OCI-LY1 (cell line): Measurements from ENCODE around the gene PCDHA6.

Source experiments
- EZH2 ChIP-seq: fragments of 200-600 bp; sonication (generic), shearing (Covaris generic); IDR thresholded peaks from 2 replicates; pipeline ENCODE4 v1.8.0; 2017; ENCODE audit warnings: borderline replicate concordance, mixed run types, mild to moderate bottlenecking, antibody characterized with exemption, low read length, moderate library complexity, mixed read lengths
- TF ChIP-seq, protein P1 (sequence below): fragments of 200-600 bp; sonication (generic), shearing (Covaris generic); IDR thresholded peaks from 2 replicates; pipeline ENCODE4 v1.5.1; 2017; ENCODE audit warnings: mild to moderate bottlenecking, antibody characterized with exemption, low read length, moderate library complexity, mixed read lengths

DNA sequence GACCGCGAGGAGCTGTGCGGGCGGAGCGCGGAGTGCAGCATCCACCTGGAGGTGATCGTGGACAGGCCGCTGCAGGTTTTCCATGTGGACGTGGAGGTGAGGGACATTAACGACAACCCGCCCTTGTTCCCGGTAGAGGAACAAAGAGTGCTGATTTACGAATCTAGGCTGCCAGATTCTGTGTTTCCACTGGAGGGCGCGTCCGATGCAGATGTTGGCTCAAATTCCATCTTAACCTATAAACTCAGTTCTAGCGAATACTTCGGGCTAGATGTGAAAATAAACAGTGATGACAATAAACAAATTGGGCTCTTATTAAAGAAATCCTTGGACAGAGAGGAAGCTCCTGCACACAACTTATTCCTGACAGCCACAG lies 590 bp downstream of the PCDHA6 start:
- TF ChIP-seq, protein P1, sequence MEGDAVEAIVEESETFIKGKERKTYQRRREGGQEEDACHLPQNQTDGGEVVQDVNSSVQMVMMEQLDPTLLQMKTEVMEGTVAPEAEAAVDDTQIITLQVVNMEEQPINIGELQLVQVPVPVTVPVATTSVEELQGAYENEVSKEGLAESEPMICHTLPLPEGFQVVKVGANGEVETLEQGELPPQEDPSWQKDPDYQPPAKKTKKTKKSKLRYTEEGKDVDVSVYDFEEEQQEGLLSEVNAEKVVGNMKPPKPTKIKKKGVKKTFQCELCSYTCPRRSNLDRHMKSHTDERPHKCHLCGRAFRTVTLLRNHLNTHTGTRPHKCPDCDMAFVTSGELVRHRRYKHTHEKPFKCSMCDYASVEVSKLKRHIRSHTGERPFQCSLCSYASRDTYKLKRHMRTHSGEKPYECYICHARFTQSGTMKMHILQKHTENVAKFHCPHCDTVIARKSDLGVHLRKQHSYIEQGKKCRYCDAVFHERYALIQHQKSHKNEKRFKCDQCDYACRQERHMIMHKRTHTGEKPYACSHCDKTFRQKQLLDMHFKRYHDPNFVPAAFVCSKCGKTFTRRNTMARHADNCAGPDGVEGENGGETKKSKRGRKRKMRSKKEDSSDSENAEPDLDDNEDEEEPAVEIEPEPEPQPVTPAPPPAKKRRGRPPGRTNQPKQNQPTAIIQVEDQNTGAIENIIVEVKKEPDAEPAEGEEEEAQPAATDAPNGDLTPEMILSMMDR: no peak
- TF ChIP-seq EZH2: no peak
